Fibroblast of upper back skin (primary cell): ENCODE data around the gene MYL10.
"Not testable (repeated sequence)": the region's sequence is repeated elsewhere in the genome, so short reads cannot be mapped to it uniquely, and the experiment has no call there.

Experiments used
- DNase-seq: peaks from one replicate; pipeline ENCODE4 v3.0.0-alpha.2; 2013

The MYL10 gene

DNA sequence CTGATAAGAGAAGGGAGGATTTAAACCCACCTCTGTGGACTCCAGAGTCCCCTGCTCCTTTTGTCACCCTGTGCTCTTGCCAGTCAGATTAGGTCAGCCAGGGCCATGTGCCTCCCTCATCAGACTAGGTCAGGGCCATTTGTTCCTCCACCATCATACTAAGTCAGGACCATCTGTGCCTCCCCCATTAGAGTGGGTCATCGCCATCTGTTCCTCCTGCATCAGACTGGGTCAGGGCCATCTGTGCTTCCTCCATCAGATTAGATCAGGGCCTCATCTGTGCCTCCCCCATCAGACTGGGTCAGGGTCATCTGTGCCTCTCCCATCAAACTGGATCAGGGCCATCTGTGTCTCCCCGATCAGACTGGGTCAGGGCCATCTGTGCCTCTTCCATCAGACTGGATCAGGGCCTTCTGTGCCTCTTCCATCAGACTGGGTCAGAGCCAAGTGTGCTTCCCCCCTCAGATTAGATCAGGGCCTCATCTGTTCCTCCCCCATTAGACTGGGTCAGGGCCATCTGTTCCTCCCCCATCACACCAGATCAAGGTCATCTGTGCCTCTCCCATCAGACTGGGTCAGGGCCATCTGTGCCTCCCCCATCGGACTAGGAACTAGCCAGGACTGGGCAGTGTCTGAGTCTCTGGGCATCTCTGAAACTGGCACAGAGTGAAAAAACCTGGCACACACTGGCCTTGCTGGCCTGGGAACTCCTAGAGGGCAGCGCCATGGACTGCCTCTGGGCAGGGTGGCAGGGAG, 11.5 kb downstream of the MYL10 start:
- no peak for DNase-seq

DNA sequence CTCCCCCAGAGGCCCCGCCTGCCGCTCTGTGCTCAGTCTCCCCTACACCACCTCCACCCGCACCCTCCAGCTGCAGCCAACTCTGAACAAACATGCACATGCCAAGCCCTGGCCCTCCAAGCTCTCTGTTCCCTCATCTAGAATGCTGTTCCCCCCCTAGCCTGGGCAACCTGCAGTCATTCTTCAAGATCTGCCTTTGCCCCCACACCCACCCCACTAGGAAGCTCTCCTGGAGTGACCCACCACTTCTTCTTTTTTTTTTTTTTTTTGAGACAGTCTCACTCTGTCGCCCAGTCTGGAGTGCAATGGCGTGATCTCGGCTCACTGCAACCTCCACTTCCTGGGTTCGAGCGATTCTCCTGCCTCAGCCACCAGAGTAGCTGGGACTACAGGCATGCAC, 13.7 kb downstream of the MYL10 start:
- DNase-seq: no peak

DNA sequence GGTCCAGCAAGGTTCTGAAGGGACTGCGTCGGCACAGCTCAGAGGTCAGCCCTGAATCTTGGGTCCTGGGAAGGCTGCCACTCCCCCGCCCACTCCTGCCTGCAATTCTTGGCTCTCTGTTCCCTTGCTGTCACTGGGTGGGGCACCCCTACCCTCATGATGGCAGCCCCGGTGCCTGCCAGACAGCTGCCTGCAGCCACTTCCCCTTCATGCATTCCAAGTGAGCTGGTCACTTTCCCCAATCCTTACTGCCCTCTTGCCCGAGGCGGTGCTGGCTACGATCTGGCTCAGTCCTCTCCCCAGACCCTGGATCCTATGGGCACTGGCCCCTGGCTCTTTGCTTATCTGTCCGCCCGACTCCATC, 14.2 kb downstream of the MYL10 start:
- no peak for DNase-seq

DNA sequence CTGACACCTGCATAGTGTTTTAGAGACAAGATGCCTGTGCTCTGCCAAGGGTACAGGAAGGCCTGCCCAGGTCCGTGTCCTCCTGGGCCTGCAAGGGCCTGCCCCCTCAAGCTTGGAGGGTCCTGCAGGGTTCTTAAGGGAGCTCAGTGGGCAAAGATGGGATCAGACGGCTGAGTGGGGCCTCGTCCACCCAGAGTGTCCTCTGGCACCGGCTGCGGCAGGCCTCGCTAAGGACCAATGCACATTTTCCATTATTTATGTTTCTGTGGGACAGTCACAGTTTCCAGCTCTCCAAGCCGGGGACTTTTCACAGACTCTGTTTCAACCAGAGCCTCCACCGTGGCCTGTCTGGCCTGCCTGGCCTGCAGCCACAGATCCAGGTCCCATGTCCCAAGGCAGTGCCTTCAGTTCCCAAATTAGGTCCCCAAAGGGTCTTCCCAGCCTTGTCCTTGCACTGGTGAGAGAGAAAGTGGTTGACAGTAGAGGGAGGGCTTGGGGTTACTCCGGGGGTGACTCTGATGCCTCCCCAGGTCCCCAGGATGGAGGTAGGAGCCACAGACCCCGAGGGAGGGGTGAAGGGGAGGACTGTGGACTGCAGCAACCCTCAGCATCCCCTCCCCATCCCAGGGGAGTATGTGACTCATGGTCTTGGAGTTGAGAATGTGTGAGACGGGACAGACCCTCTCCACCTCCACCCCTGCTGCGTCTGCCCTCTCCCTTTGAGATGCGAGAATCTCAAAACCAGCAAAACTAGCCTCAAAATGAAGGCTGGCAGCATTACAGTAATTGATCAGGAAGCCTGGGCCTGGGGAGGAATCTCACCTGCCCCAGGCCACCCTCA, 14.8 kb downstream of the MYL10 start:
- peak; percentile 42 for DNase-seq

DNA sequence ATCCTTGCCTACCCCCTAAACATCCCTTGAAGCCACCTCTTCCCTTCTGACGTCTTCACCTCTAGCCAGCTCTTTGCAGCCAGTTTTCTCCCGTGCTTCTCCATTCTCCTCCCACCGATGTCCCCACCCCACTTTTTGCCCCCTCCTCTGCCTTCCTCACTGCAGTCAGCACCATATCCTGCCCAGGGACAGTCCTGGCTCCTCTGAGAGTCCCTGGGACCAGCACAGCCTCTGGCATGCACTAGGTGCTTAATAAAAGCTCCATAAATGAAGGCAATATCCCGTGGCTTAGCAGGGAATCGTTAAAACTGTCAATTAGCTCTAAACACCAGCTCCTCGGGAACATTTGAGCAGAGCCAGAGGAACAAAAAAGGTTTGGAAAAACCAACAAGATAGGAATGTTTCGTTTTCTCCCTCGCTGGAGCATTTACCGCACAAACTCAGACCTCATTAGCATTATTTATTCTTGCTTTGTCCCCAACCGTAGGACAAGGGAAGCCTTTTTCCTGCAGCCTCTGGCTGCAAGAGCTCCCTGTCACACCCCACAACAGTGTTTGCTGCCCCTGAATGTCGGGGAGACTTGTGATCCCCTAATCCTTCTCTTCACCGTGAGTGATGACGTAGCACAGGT, 16.1 kb downstream of the MYL10 start:
- DNase-seq: no peak

- no peak for DNase-seq
These were observed 20.1 kb downstream of the MYL10 start for GRCh38 chr7:101608772-101609713.

GRCh38 chr7:101606498-101606923, 22.6 kb downstream of the MYL10 start:
- DNase-seq: no peak

DNA sequence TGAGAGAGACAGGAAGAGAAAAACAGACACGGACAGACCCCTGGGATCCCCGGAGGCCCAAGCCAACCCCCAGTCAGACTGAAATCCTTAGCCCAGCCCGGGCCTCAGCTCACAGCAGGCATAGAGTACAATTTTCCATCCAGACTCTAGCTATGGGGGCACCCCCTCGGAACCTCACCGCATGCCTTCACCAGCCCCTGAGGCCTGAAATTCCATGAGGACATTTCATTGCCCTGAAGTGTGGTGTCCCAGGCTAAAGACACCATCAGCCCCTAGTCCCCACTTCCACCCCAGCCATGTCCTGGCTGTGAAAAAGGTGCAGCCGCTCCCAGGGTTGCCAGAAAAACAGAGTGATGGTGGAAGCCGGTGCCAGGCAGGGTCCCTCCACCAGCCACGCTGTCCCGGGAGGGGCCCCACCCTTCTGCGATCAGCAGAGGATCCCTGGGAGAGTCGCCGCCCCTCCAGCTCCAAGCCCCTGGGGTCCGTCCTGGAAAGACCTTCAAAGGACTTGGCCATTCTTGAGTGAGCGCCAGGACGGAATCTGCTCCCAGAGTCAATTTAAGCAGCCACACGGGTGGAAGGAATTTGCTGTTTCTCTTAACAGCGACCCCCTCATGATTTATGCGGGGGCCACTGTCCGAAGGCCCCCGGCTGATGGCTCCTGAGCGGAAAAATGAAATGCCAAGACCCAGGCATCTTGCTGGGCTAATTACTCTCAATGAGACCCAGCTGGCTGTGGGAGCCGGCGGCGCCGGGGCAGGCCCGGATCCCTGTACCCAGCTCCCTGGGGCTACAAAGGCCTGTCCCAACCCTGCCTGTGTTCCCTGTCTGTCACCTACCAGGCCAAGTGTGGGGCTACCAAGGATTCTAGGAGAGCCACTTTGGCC, 23.2 kb downstream of the MYL10 start:
- DNase-seq: peak; percentile 12

- not testable (repeated sequence) for DNase-seq
These were observed 24.2 kb downstream of the MYL10 start for GRCh38 chr7:101604934-101605332.

DNA sequence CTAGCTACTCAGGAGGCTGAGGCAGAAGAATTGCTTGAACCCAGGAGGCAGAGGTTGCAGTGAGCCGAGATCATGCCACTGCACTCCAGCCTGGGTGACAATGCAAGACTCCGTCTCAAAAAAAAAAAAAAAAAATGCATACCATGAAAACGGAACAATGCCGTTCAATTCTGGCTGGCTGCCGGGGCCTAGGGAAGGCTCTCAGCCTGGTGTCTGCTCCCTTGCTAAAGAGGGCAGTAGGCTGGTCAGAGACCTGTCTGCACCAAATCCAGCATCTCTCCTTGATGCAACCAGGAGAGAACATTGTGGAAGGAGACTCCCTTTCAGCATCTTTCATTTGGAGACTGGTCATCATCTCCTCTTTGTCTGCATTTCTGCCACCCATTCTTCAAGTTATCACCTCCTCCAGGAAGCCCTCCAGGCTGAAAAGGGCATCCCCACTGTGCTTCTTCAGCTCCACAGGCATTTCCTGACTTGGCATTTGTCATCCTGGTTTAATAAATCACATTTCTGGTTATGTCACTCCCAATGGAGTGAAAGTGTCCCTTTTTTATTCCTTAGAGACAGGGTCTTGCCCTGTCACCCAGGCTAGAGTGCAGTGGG, 24.7 kb downstream of the MYL10 start:
- no peak for DNase-seq

DNA sequence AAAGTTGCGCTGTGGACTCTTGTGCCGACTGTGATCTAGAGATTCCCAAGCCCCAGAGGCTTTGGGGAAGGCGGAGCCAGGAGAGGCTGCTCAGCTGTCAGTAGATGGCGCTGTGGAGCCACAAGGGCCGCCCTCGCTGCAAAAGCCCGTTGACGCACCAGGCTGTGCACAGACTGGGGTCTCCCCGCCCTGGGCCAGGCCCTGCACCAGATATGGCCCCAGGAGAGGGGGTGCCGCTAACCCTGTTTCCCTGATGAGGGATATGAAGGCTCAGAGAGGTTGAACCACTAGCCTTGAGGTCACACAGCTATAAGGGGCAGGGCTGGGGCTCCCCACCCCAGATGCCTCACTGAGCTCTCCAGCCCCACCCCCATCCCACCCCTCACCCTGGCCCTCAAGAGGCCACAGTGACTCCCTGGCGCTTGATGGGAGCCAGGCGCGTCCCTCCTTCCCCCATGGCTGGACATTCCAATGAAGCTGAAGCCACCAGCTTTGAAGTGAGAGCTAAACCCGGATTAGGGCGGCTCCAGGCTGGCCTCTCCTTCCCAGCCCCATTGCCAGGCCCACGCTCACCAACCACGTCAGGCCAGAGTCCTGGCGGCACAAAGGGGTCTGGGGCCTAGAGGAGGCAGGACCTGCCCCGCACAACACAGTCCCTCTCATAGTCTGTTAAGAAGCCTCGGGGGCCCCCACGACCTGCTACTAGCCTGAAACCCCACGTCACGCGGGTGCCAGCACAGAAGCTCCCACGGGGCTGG, 26.4 kb downstream of the MYL10 start:
- peak; percentile 68 for DNase-seq

- no peak for DNase-seq
These were observed 27.0 kb downstream of the MYL10 start for GRCh38 chr7:101602082-101602481.

- no peak for DNase-seq
These were observed 29.3 kb downstream of the MYL10 start for GRCh38 chr7:101599787-101600186.

GRCh38 chr7:101598986-101599771, 29.9 kb downstream of the MYL10 start:
- DNase-seq: no peak

DNA sequence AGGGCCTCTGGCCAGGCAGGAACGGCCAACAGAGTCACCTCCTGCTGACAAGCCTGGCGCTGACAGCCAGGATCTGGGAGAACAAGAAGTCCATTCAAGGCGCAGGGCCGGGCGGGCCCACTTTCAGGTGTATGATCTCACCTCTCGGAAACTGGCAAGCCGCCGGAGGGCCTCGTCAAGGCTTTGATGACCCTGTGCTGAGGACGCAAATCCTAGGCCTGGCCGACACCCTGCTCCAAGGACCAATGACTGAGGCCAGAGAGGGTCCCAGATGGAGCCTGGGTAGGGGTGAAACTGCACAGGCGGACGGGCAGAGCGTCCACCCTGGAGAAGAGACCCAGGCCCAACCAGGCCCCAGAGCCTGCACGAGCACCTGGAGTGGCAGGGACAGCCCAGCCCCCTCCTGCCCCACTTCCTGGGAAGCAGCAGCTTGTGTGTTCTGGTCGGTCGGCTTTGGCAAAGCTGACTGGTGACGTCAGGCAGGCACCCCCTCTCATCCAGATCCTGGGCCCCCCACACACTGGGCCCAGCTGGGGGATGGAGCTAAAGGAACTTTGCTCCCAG, 30.6 kb downstream of the MYL10 start:
- DNase-seq: no peak

GRCh38 chr7:101597941-101598340, 31.2 kb downstream of the MYL10 start:
- DNase-seq: no peak

GRCh38 chr7:101596898-101597297, 32.2 kb downstream of the MYL10 start:
- no peak for DNase-seq

- no peak for DNase-seq
These were observed 33.1 kb downstream of the MYL10 start for GRCh38 chr7:101595766-101596537.
